ENCODE results near the gene FGF14. TPM values are rescaled to one million over a fixed set of nuclear protein-coding genes. Genes with fewer than 3 reads are reported as not detected.

Gene FGF14
- total RNA-seq, 1 experiment from 2014 or later = 0.22 TPM

DNA sequence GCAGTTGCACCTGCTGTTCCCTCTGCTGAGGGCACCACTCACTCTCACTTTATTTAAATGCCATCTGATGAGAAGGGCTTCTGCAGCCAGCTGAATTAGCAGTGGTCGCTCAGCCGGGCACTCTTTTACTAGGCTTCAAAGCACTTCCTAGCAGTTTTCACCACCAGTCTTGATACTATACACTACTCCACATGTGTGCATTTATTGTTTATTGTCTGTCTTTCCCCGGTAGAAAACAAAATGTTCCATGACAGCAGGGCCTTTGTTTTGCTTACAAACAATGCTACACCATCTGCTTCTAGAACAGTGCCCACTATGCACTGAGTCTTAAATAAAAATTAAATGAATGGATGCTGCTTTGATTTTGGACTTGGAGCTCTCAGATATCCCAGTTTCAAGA lies 404.9 kb downstream of the FGF14 start:
- Mint-ChIP-seq H3K36me3 (ENCODE audit: insufficient read depth in 1 of 3, low read depth in 3 of 3) (no peaks in the 10 kb centered on the region), H3K9me3 (no peaks in the 10 kb centered on the region), H3K4me1 (no peaks in the 10 kb centered on the region), H3K27me3 (ENCODE audit: low read depth) (no peaks in the 10 kb centered on the region; the same call in 1 of the 2 replicates), H3K27ac (no peak overlapping the region), H3K4me3 (no peak overlapping the region)
- H3K56ac ChIP-seq (ENCODE audit: insufficient read length, low read depth, low read length) = no peak overlapping the region
- H3K14ac ChIP-seq (ENCODE audit: insufficient read depth, low read length) = no peak overlapping the region
- no peak overlapping the region for H2BK20ac ChIP-seq (ENCODE audit: low read depth, low read length, poor library complexity, severe bottlenecking)
- H2AFZ ChIP-seq (ENCODE audit: low read length) = no peak overlapping the region
- H2BK12ac ChIP-seq (ENCODE audit: insufficient read length, low read depth, low read length) = no peak overlapping the region
- no peaks in the 10 kb centered on the region for H3K79me2 ChIP-seq (ENCODE audit: insufficient read depth, low read length)
- H4K20me1 ChIP-seq (ENCODE audit: control insufficient read depth, insufficient read depth, insufficient read length) = no peaks in the 10 kb centered on the region
- no CpG with 5 or more reads among the region's 3 CpGs for WGBS (ENCODE audit: extremely low coverage, insufficient read length, low lambda C conversion rate)
- no peak overlapping the region for H3K4ac ChIP-seq (ENCODE audit: low read depth, low read length)
- H3K9me3 ChIP-seq (ENCODE audit: control insufficient read depth, low read depth, low read length) = no peaks in the 10 kb centered on the region
- H3K79me1 ChIP-seq (ENCODE audit: insufficient read depth, low read depth, low read length, poor library complexity, severe bottlenecking) = no peaks in the 10 kb centered on the region
- no peak for DNase-seq
- no peaks in the 10 kb centered on the region for H3K23me2 ChIP-seq (ENCODE audit: insufficient read length, low read depth, low read length, poor library complexity, severe bottlenecking)
- no peak overlapping the region for H2BK5ac ChIP-seq (ENCODE audit: insufficient read length, low read length)
- H4K5ac ChIP-seq (ENCODE audit: insufficient read length, low read depth, low read length) = no peak overlapping the region
- H3K18ac ChIP-seq (ENCODE audit: insufficient read length, low read depth, low read length) = no peak overlapping the region
- no peak overlapping the region for H3K4me2 ChIP-seq (ENCODE audit: insufficient read depth, insufficient read length, low read length)
- TF ChIP-seq, protein P1, sequence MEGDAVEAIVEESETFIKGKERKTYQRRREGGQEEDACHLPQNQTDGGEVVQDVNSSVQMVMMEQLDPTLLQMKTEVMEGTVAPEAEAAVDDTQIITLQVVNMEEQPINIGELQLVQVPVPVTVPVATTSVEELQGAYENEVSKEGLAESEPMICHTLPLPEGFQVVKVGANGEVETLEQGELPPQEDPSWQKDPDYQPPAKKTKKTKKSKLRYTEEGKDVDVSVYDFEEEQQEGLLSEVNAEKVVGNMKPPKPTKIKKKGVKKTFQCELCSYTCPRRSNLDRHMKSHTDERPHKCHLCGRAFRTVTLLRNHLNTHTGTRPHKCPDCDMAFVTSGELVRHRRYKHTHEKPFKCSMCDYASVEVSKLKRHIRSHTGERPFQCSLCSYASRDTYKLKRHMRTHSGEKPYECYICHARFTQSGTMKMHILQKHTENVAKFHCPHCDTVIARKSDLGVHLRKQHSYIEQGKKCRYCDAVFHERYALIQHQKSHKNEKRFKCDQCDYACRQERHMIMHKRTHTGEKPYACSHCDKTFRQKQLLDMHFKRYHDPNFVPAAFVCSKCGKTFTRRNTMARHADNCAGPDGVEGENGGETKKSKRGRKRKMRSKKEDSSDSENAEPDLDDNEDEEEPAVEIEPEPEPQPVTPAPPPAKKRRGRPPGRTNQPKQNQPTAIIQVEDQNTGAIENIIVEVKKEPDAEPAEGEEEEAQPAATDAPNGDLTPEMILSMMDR (conservative IDR thresholded peaks at IDR 0.05) = no peak
- H2BK15ac ChIP-seq (ENCODE audit: low read depth, low read length) = no peak overlapping the region
- no peak overlapping the region for H4K91ac ChIP-seq (ENCODE audit: insufficient read length, low read depth, low read length)
- no peak overlapping the region for H3K23ac ChIP-seq (ENCODE audit: insufficient read length, low read depth, low read length)
- no peak overlapping the region for H2BK120ac ChIP-seq (ENCODE audit: low read depth, low read length, poor library complexity, severe bottlenecking)
- no peaks in the 10 kb centered on the region for H3K27me3 ChIP-seq (ENCODE audit: insufficient read depth, low read length)
- no peaks in the 10 kb centered on the region for H3K4me1 ChIP-seq (ENCODE audit: insufficient read depth, low read length)
- no peak overlapping the region for H3K27ac ChIP-seq (ENCODE audit: insufficient read length, low read depth, low read length)
- H3K9ac ChIP-seq (ENCODE audit: extremely low read depth, insufficient read length, low read length) = no peak overlapping the region
- no peak overlapping the region for H3T11ph ChIP-seq (ENCODE audit: low read length)
- H4K8ac ChIP-seq (replicated peaks; ENCODE audit: insufficient read length, low read depth, low read length) = no peak overlapping the region
- no peak overlapping the region for H2AK5ac ChIP-seq (ENCODE audit: insufficient read length, low read length)

All from H9 (cell line).